SHP77 treated with DMSO at 0.1 percent for 48 hours (cell line): ENCODE results near the gene RAB29.

Experiments used
- DNase-seq: peaks from one replicate; lab custom pipeline; 2025; lab: John Stamatoyannopoulos, UW

Gene RAB29

GRCh38 chr1:205763980-205764379 is 11.3 kb downstream of the RAB29 start:
- DNase-seq, result no peak

- DNase-seq, result no peak
These were observed 14.7 kb downstream of the RAB29 start for GRCh38 chr1:205760606-205761005.

GRCh38 chr1:205756552-205756951 is 18.7 kb downstream of the RAB29 start:
- DNase-seq, result no peak

- no peak for DNase-seq
These were observed 20.4 kb downstream of the RAB29 start for GRCh38 chr1:205754857-205755256.

- DNase-seq, result no peak
These were observed 24.1 kb downstream of the RAB29 start for GRCh38 chr1:205751036-205751651.

GRCh38 chr1:205750138-205751035 is 24.9 kb downstream of the RAB29 start, which contains the start of gene NUCKS1:
Gene NUCKS1, minus strand, starts transcription at chr1:205750182. Its CDS starts 209 bp downstream, at chr1:205749973.
- peak; percentile 95 for DNase-seq

GRCh38 chr1:205749234-205750137 is 25.8 kb downstream of the RAB29 start:
- DNase-seq, result peak; percentile 54

- DNase-seq, result peak; percentile 58
These were observed 26.7 kb downstream of the RAB29 start for GRCh38 chr1:205748403-205749233.

GRCh38 chr1:205746757-205747412 is 28.4 kb downstream of the RAB29 start:
- DNase-seq, result no peak

- no peak for DNase-seq
These were observed 30.9 kb downstream of the RAB29 start for GRCh38 chr1:205744403-205744802.

- DNase-seq, result no peak
These were observed 31.3 kb downstream of the RAB29 start for GRCh38 chr1:205743977-205744376.

- no peak for DNase-seq
These were observed 33.6 kb downstream of the RAB29 start for GRCh38 chr1:205741681-205742080.

GRCh38 chr1:205739348-205740160 is 35.7 kb downstream of the RAB29 start:
- no peak for DNase-seq

GRCh38 chr1:205735218-205735617 is 40.1 kb downstream of the RAB29 start:
- DNase-seq, result no peak

- DNase-seq, result no peak
These were observed 41.7 kb downstream of the RAB29 start for GRCh38 chr1:205733438-205734175.

GRCh38 chr1:205729945-205730610 is 45.2 kb downstream of the RAB29 start:
- no peak for DNase-seq

GRCh38 chr1:205726619-205727125 is 48.6 kb downstream of the RAB29 start:
- DNase-seq, result no peak

- DNase-seq, result no peak
These were observed 49.8 kb downstream of the RAB29 start for GRCh38 chr1:205725514-205725913.
